Neutrophil (primary cell): Measurements from ENCODE around the gene PSG2.
A peak's percentile ranks its signal among the peaks of the same experiment; 100 is the strongest.
"Not testable (repeated sequence)": the region's sequence is repeated elsewhere in the genome, so short reads cannot be mapped to it uniquely, and the experiment has no call there.

ENCODE experiments used
- H3K27ac ChIP-seq: fragments of 200-600 bp; sonication (generic); 2 replicates; pipeline ENCODE4 v1.5.1; 2016; ENCODE audit warnings: mild to moderate bottlenecking, moderate library complexity
- H3K27me3 ChIP-seq: fragments of 200-600 bp; sonication (generic); 2 replicates; pipeline ENCODE4 v1.6.0; 2016; ENCODE audit warnings: mild to moderate bottlenecking
- H3K36me3 ChIP-seq: fragments of 200-600 bp; sonication (generic); 2 replicates; pipeline ENCODE4 v1.5.1; 2017
- H3K4me1 ChIP-seq, 2 experiments: fragments of 200-600 bp in 1 of 2; sonication (generic) in 1 of 2; 1 replicate in 1 of 2; 2 replicates in 1 of 2; pipeline versions ENCODE4 v1.5.1 to v1.6.1; 2013 to 2016; ENCODE audit warnings: low read depth in 1 of 2, low read length in 1 of 2, mild to moderate bottlenecking in 1 of 2, moderate library complexity in 1 of 2; ENCODE audit not compliant: control insufficient read depth in 1 of 2, insufficient read depth in 1 of 2
- H3K4me3 ChIP-seq, 2 experiments: fragments of 200-600 bp in 1 of 2; sonication (generic) in 1 of 2; 1 replicate in 1 of 2; 2 replicates in 1 of 2; pipeline ENCODE4 v1.5.1; 2013 to 2016; ENCODE audit warnings: low read depth in 1 of 2, low read length in 1 of 2, mild to moderate bottlenecking in 1 of 2, moderate library complexity in 1 of 2
- H3K9me3 ChIP-seq: fragments of 200-600 bp; sonication (generic); 2 replicates; pipeline ENCODE4 v1.5.1; 2016
- CTCF ChIP-seq: fragments of 200-600 bp; sonication (generic); IDR thresholded peaks from 2 replicates; pipeline ENCODE4 v1.5.1; 2016; ENCODE audit warnings: antibody characterized with exemption

Gene PSG2

GRCh38 chr19:43107401-43107800 lies 24.9 kb upstream of the PSG2 start:
- H3K4me1 ChIP-seq, H3K27ac ChIP-seq, H3K36me3 ChIP-seq, H3K27me3 ChIP-seq, H3K4me3 ChIP-seq: not testable (repeated sequence)
- H3K9me3 ChIP-seq = peaks cover 15% of the 10 kb centered on the region

- no peak for TF ChIP-seq CTCF
- H3K4me1 ChIP-seq = no peaks in the 10 kb centered on the region
Measured at GRCh38 chr19:43105496-43105895, 23.0 kb upstream of the PSG2 start.

GRCh38 chr19:43104215-43104850 lies 21.8 kb upstream of the PSG2 start:
- not testable (repeated sequence) for H3K4me1 ChIP-seq, H3K4me3 ChIP-seq, H3K27me3 ChIP-seq, H3K36me3 ChIP-seq, H3K27ac ChIP-seq
- peaks cover 15% of the 10 kb centered on the region for H3K9me3 ChIP-seq

More at GRCh38 chr19:43105496-43105895, 23.0 kb upstream of the PSG2 start:
- Histone ChIP-seq H3K27me3 (no peaks in the 10 kb centered on the region), H3K4me3 (no peak overlapping the region), H3K36me3 (no peaks in the 10 kb centered on the region), H3K9me3 (peaks cover 15% of the 10 kb centered on the region), H3K27ac (no peak overlapping the region)

- no peak for TF ChIP-seq CTCF
- Histone ChIP-seq H3K4me1 (no peaks in the 10 kb centered on the region), H3K36me3 (no peaks in the 10 kb centered on the region), H3K4me3 (no peak overlapping the region), H3K27me3 (no peaks in the 10 kb centered on the region), H3K9me3 (peaks cover 15% of the 10 kb centered on the region), H3K27ac (no peak overlapping the region)
Measured at GRCh38 chr19:43101950-43102349, 19.4 kb upstream of the PSG2 start.

- H3K36me3 ChIP-seq, H3K27ac ChIP-seq, H3K9me3 ChIP-seq, H3K4me3 ChIP-seq, H3K4me1 ChIP-seq, H3K27me3 ChIP-seq: not testable (repeated sequence)
Measured at GRCh38 chr19:43098416-43098815, 15.9 kb upstream of the PSG2 start.

GRCh38 chr19:43087702-43088340 lies 5.3 kb upstream of the PSG2 start:
- H3K9me3 ChIP-seq, H3K4me1 ChIP-seq, H3K27me3 ChIP-seq: not testable (repeated sequence)

GRCh38 chr19:43085796-43086530 lies 3.5 kb upstream of the PSG2 start:
- not testable (repeated sequence) for H3K27me3 ChIP-seq, H3K9me3 ChIP-seq, H3K4me3 ChIP-seq, H3K4me1 ChIP-seq, H3K27ac ChIP-seq, H3K36me3 ChIP-seq

More at GRCh38 chr19:43087702-43088340, 5.3 kb upstream of the PSG2 start:
- H3K27ac ChIP-seq, H3K36me3 ChIP-seq, H3K4me3 ChIP-seq: not testable (repeated sequence)

GRCh38 chr19:43084196-43084832 lies 1.8 kb upstream of the PSG2 start:
- not testable (repeated sequence) for H3K4me3 ChIP-seq, H3K36me3 ChIP-seq, H3K4me1 ChIP-seq, H3K9me3 ChIP-seq, H3K27me3 ChIP-seq, H3K27ac ChIP-seq
- peak; percentile 18 for TF ChIP-seq CTCF

- not testable (repeated sequence) for H3K27ac ChIP-seq, H3K36me3 ChIP-seq, H3K27me3 ChIP-seq, H3K4me3 ChIP-seq, H3K9me3 ChIP-seq, H3K4me1 ChIP-seq
Measured at GRCh38 chr19:43083721-43084120, 1.2 kb upstream of the PSG2 start.
